Adipose tissue (tissue), 3 donors: Measurements from ENCODE around the gene RUNX1. TPM values are rescaled to one million over a fixed set of nuclear protein-coding genes. Genes with fewer than 3 reads are reported as not detected.

Experiments used
- H3K27ac ChIP-seq: one replicate; pipeline ENCODE4 v1.5.1; 2013; ENCODE audit warnings: low read depth, low read length
- WGBS, 3 donors: extraction: QIAGEN DNeasy Blood & Tissue Kit; methylation state at CpG; one replicate each; pipeline ENCODE4 v1.1.7; 2013; 5-methylcytosine and 5-hydroxymethylcytosine counted together
- polyA plus RNA-seq, 3 donors: library from polyadenylated mRNA; stranded (reverse); fragments of 200-250 nt; gene quantifications; one replicate each; pipeline ENCODE4 v1.2.3, GENCODE V29; 2013
- donor health status: healthy with polysubstance abuse.
- donor health status: Bipolar disorder and iron deficiency.
- donor health status: healthy.

RUNX1 gene
- 10 to 100 TPM in 2 of 3 donors, 1 to 10 TPM in 1; 1.2 to 38.1 (median 10.8) TPM for polyA plus RNA-seq

- 43 to 65% (median 64%) methylated on average over 14 of the region's 14 CpGs for WGBS, 3 donors
- peak within 1 kb of the TSS; percentile 40 for H3K27ac ChIP-seq
Measured at GRCh38 chr21:35048706-35049617, at the start of gene RUNX1. TSS of gene RUNX1 (minus strand) at chr21:35049302.

DNA sequence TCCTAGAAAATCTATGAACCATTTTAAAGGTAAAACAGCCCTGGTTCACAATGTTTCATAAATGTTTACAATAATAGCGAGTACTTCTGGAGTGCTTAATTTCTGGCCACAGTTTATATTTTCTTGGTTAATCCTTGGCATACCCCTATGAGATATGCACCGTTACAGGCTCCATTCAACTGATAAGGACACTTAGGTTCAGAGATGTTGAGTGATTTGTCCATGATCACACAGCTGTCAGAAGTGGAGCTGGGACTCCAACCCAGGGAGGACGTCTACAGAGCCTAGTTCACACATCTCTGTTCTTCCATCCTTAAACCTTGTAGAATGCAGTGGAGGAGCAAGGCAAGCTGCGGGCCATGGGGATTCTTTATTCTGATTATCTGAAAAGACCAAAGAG lies 48.4 kb upstream of the RUNX1 start:
- no peak overlapping the region for H3K27ac ChIP-seq
- WGBS, 3 donors = 85 to 89% (median 86%) methylated on average over 4 of the region's 4 CpGs

DNA sequence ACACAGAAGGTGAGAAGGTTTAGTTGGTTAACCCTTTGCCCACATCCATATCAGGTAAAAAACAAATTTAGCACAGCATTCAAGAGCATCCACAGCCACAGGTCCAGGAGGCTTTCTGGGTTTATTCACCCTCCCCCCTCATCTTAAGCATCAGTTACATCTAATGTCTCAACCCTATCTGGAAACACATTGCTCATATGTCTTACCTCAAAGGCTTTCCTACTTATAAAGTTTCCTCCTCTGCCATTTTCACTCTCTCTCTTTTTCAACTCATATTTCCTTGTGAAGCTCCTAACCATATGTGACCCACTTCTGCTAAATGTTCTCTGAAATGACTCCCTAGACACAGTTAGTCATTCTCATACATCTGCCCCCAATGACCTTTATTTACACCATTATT lies 47.9 kb upstream of the RUNX1 start:
- H3K27ac ChIP-seq = no peak overlapping the region

- WGBS, 3 donors = 91 to 94% (median 92%) methylated on average over 2 of the region's 2 CpGs
- no peak overlapping the region for H3K27ac ChIP-seq
Measured at GRCh38 chr21:35095859-35096291, 46.8 kb upstream of the RUNX1 start.

DNA sequence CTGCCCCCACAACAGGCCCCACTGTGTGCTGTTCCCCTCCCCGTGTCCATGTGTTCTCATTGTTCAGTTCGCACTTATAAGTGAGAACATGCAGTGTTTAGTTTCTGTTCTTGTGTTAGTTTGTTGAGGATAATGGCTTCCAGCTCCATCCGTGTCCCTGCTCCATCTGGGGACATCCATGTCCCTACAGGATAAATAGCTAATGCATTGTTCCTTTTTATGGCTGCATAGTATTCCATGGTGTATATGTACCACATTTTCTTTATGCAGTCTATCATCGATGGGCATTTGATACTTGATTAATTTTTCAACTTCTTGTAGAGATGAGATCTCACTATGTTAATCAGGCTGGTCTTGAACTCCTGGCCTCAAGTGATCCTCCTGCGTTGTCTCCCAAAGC lies 44.4 kb upstream of the RUNX1 start:
- 88 to 96% (median 90%) methylated on average over 5 of the region's 5 CpGs for WGBS, 3 donors
- no peak overlapping the region for H3K27ac ChIP-seq

DNA sequence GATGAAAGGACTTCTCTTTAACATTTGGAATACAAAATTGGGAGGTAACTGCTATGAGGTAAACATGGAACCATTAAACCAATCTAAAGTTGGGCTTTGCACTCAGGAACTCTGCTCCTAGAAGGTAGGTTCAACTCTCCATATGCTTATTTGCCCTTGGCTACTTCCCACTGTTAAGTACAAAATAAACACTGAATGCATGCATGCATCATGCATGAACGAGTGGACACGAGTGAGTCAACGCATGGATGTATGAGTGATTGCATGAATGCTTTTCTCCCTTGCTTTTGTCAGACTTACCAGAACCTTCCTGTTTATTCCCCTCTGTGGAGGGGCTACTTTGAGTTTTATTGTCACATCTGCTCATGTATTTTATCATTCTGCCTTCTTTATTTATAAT lies 42.4 kb upstream of the RUNX1 start:
- 85 to 96% (median 91%) methylated on average over 3 of the region's 3 CpGs for WGBS, 3 donors

GRCh38 chr21:35090403-35090802 lies 41.3 kb upstream of the RUNX1 start:
- H3K27ac ChIP-seq = no peak overlapping the region
- 53 to 88% (median 81%) methylated on average over 4 of the region's 4 CpGs for WGBS, 3 donors

More for the DNA sequence above, 42.4 kb upstream of the RUNX1 start:
- H3K27ac ChIP-seq = no peak overlapping the region

GRCh38 chr21:35088319-35088771 lies 39.2 kb upstream of the RUNX1 start:
- 72 to 84% (median 83%) methylated on average over 2 of the region's 2 CpGs for WGBS, 3 donors
- H3K27ac ChIP-seq = no peak overlapping the region

DNA sequence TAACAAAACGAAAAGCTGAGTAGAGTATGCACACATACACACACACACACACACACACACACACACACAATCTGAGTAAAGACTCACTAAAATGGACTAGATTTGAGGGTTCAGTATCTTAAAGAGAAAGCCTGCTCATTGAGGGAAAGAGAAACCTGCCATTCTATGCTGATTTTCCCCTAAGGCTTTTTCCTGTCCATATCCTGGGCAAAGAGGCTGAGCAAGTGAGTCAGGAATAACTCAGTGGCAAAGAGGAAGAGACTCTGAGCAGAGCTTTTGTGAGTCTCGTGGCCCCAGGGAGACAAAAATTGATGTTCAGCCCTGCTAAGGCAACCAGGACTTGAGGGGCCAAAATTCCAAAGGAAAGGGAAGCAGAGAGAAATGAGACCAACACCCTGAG lies 37.3 kb upstream of the RUNX1 start:
- no peak overlapping the region for H3K27ac ChIP-seq
- WGBS, 3 donors = 47 to 72% (median 62%) methylated on average over 2 of the region's 2 CpGs

DNA sequence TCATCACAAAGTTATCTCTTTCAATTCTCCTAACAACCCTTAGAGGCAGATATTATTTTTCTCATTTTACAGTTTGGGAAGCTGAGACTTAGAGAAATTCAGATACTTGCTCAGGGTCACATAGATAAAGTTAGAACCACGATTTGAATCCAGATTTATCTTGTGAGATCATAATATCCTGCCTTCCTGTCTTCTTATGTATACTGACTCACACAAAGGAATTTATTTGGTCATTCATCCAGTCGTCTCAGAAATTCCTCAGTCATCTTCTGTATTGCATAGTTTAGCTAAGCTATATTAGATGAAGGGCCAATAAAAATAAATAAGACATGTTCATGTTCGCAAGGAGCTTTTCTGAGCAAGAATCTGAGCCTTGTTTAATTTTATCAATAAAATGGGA lies 35.8 kb upstream of the RUNX1 start:
- 43 to 55% (median 54%) methylated on average over 3 of the region's 3 CpGs for WGBS, 3 donors
- no peak overlapping the region for H3K27ac ChIP-seq

DNA sequence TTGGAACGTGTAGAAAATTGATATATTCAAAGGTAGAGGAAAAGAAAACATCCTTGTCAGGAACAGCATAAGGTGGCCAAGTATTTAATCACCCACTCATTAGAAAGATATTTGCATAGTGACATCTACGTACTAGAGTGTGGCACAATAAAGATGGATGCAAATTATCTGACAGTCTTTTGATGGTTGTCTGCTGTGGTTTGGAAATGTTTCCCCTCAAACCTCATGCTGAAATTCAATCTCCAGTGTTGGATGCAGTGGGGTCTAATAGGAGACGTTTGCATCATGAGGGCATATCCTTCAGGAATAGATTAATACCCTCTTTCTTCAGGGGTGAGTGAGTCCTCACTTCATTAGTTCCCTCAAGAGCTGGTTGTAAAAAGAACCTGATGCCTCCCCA lies 34.1 kb upstream of the RUNX1 start:
- 73 to 90% (median 88%) methylated on average over 3 of the region's 3 CpGs for WGBS, 3 donors
- H3K27ac ChIP-seq = no peak overlapping the region

DNA sequence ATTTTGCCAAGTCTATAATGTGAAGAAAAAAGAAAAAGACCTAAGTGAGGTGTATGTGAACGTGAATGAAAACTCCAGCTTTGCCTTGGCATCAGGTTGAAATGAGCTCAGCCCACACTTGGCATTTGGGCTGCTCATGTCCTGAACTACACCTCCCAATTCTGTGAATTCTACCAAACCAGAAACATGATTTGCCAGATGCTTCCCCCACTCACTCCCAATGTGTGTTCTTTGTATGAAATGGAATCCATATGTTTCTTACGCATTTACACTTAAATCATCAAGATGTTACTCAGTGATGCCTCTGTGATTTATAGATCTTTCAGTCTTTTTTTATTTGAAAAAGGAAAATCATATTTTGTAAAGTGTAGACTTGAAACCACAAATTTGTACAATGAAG lies 32.8 kb upstream of the RUNX1 start:
- whole genome bisulfite sequencing, 3 donors = 83 to 90% (median 85%) methylated on average over 2 of the region's 2 CpGs
- H3K27ac ChIP-seq = no peak overlapping the region

- 85 to 98% (median 95%) methylated on average over 2 to 3 of the region's 3 CpGs for WGBS, 3 donors
Measured at GRCh38 chr21:35079181-35079580, 30.1 kb upstream of the RUNX1 start.

DNA sequence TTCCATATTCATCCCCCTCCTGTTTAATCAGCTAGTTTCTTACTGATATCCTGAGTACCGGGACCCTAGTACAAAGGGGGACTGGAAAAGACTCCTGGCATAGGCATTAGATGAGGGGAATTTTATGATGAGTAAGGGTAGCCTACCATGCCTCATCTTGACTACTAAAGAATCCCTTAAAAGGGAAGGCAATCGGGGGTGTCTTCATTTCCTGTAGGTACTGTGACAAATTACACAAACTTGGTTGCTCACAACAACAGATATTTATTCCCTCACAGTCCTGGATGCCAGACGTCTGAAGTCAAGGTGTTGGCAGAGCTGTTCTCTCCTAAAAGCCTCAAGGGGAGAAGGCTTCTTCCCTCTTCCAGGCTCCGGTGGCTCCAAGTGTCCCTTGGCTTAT lies 28.9 kb upstream of the RUNX1 start:
- 70 to 85% (median 76%) methylated on average over 4 of the region's 4 CpGs for whole genome bisulfite sequencing, 3 donors
- H3K27ac ChIP-seq = no peak overlapping the region

More at GRCh38 chr21:35079181-35079580, 30.1 kb upstream of the RUNX1 start:
- H3K27ac ChIP-seq = no peak overlapping the region

DNA sequence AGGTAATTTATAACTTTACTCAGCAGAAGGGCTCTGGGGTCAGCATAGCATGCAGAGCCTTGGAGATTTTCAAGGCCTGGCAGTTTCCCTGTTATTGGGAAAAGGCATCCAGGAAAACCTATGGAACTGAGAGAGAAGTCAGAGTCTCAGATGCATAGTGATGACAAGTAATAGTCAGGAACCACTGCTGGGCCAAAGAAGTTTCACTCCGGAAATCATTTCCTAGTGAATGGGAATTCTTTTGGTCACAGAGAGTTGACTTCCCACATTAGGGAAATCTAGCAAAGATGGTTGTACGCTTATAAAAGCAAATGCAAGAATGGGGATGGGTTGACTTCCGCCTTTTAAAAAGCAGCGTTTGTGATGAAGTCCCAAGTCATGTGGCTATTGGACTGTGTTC lies 28.4 kb upstream of the RUNX1 start:
- no peak overlapping the region for H3K27ac ChIP-seq
- WGBS, 3 donors = 86 to 96% (median 91%) methylated on average over 4 of the region's 4 CpGs

DNA sequence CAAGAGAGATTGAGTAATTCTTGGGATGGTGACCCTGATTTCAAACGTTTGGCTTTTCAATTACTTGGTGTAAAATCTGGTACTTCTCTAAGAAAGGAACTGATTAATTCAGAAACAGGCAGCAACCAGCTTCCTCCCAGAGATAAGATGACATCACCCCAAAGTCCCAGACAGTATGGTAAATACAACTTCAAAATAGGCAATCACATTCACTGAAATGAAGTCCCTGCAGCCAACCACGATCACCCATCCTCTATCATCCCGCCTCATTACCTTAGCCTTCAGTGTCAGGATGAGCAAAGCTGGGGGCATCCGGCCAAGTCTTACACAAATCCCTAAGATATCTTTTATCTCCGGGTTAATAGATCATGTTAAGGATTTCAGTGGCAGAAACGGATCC lies 26.4 kb upstream of the RUNX1 start:
- H3K27ac ChIP-seq = no peak overlapping the region
- 44 to 57% (median 48%) methylated on average over 6 of the region's 6 CpGs for WGBS, 3 donors

DNA sequence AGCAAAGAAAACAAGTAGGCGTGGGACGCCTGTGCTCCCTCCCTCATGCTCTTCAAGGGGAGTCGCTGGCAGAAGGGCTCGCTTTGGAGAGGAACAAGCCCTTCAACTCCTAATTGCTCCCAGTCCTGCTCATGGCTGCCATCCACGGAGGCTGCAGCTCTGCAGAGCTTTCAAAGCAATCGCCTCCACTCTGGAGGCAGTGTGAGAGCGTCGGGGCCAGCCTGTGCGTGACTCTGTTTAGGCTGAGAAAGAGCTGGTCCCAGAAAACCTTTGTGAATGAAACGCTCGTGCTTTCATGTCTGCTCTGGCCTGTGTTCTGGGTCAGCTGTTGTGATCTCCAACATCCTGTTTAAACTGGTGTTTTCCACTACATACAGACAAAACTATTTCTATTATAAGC lies 23.9 kb upstream of the RUNX1 start:
- WGBS, 3 donors = 57 to 60% (median 59%) methylated on average over 11 of the region's 11 CpGs
- no peak overlapping the region for H3K27ac ChIP-seq

GRCh38 chr21:35072557-35072956 lies 23.5 kb upstream of the RUNX1 start:
- 66 to 69% (median 68%) methylated on average over 5 of the region's 5 CpGs for WGBS, 3 donors
- H3K27ac ChIP-seq = no peak overlapping the region

- WGBS, 3 donors = 73 to 89% (median 88%) methylated on average over 2 of the region's 2 CpGs
- H3K27ac ChIP-seq = no peak overlapping the region
Measured at GRCh38 chr21:35071347-35071746, 22.2 kb upstream of the RUNX1 start.

GRCh38 chr21:35070436-35070835 lies 21.3 kb upstream of the RUNX1 start:
- no peak overlapping the region for H3K27ac ChIP-seq
- WGBS, 3 donors = 46 to 90% (median 89%) methylated on average over 5 of the region's 5 CpGs
